H1 (cell line): ENCODE results near the gene SNAP47. TPM values are rescaled to one million over a fixed set of nuclear protein-coding genes. Genes with fewer than 3 reads are reported as not detected.

Experiments
- CTCF ChIA-PET: fragments of 300-600 bp; sonication (Branson Sonifier 250); formaldehyde crosslinking; loops from one replicate; lab custom pipeline; 2021; ENCODE audit not compliant: partially characterized antibody; lab: Charles Lee
- POLR2A ChIA-PET: fragments of 300-600 bp; sonication (Branson Sonifier 250); formaldehyde crosslinking; loops from one replicate; lab custom pipeline; 2021; ENCODE audit warnings: inconsistent platforms; ENCODE audit not compliant: partially characterized antibody; lab: Charles Lee
- DNase-seq, 2 experiments: peaks; one replicate each; pipeline versions ENCODE4 v3.0.0 to v3.0.0-alpha.2; 2010 to 2022; ENCODE audit warnings: low spot score in 2 of 2, low read depth in 1 of 2, mixed read lengths in 1 of 2
- FAIRE-seq: peaks from 2 replicates; lab custom pipeline; 2011; peaks lifted over from hg19 to GRCh38; lab: Jason Lieb, UNC
- H2AFZ ChIP-seq: 2 replicates; pipeline ENCODE4 v1.8.1; 2012; ENCODE audit warnings: low read length, inconsistent platforms
- H2AK5ac ChIP-seq: 2 replicates; pipeline ENCODE4 v1.6.1; 2013; ENCODE audit warnings: low read depth, low read length
- H2BK120ac ChIP-seq: replicated peaks from 2 replicates; pipeline ENCODE3; 2013; ENCODE audit warnings: low read depth, low read length, inconsistent platforms
- H2BK12ac ChIP-seq: 2 replicates; pipeline ENCODE4 v1.6.1; 2013; ENCODE audit warnings: low read depth, low read length
- H2BK15ac ChIP-seq: 2 replicates; pipeline ENCODE4 v1.6.1; 2013; ENCODE audit warnings: low read length
- H2BK20ac ChIP-seq: 2 replicates; pipeline ENCODE4 v1.6.1; 2013; ENCODE audit warnings: low read length
- H2BK5ac ChIP-seq: 2 replicates; pipeline ENCODE4 v1.6.1; 2013; ENCODE audit warnings: low read depth, low read length
- H3K14ac ChIP-seq: 2 replicates; pipeline ENCODE4 v1.6.1; 2013; ENCODE audit warnings: inconsistent platforms; ENCODE audit not compliant: insufficient read length
- H3K18ac ChIP-seq: 2 replicates; pipeline ENCODE4 v1.6.1; 2013; ENCODE audit warnings: low read length; ENCODE audit errors: extremely low read depth
- H3K23ac ChIP-seq: 2 replicates; pipeline ENCODE4 v1.6.1; 2013; ENCODE audit warnings: inconsistent platforms; ENCODE audit not compliant: insufficient read length
- H3K23me2 ChIP-seq: 2 replicates; pipeline ENCODE4 v1.6.1; 2013; ENCODE audit warnings: low read depth, low read length
- H3K27ac ChIP-seq: 2 replicates; pipeline ENCODE4 v1.6.1; 2011; ENCODE audit warnings: low read depth, low read length, inconsistent platforms
- H3K27me3 ChIP-seq, 4 experiments: replicated peaks in 1 of 4; 1 replicate in 1 of 4; 2 replicates in 3 of 4; pipeline versions ENCODE4 v1.6.1 to v1.8.1; 2011 to 2013; ENCODE audit warnings: low read length in 3 of 4, mild to moderate bottlenecking in 3 of 4, inconsistent platforms in 2 of 4, mixed read lengths in 2 of 4, moderate library complexity in 1 of 4; ENCODE audit not compliant: control insufficient read depth in 3 of 4, insufficient read depth in 3 of 4; ENCODE audit errors: extremely low read depth in 1 of 4
- H3K36me3 ChIP-seq, 4 experiments: 2 replicates each; pipeline versions ENCODE4 v1.6.1 to v1.8.1; 2011 to 2013; ENCODE audit warnings: mild to moderate bottlenecking in 4 of 4, low read length in 3 of 4, moderate library complexity in 2 of 4, control low read depth in 1 of 4, inconsistent platforms in 1 of 4; ENCODE audit not compliant: insufficient read depth in 4 of 4, control insufficient read depth in 2 of 4
- H3K4ac ChIP-seq: replicated peaks from 2 replicates; pipeline ENCODE3; 2013; ENCODE audit warnings: low read length, low read depth, mixed read lengths, inconsistent platforms; ENCODE audit not compliant: insufficient read length
- H3K4me1 ChIP-seq, 4 experiments: replicated peaks in 1 of 4; 1 replicate in 1 of 4; 2 replicates in 3 of 4; pipeline versions ENCODE4 v1.6.1 to v1.8.1; 2011 to 2013; ENCODE audit warnings: low read length in 3 of 4, inconsistent platforms in 2 of 4, mixed read lengths in 1 of 4; ENCODE audit not compliant: insufficient read depth in 4 of 4, control insufficient read depth in 3 of 4
- H3K4me2 ChIP-seq, 2 experiments: 2 replicates each; pipeline versions ENCODE4 v1.6.1 to v1.8.1; 2011 to 2013; ENCODE audit warnings: low read depth in 2 of 2, low read length in 2 of 2, control low read depth in 1 of 2, inconsistent platforms in 1 of 2, mild to moderate bottlenecking in 1 of 2; ENCODE audit not compliant: insufficient read depth in 1 of 2
- H3K4me3 ChIP-seq, 4 experiments: fragments of 200-600, 300-600 bp in 1 of 4; sonication (generic), shearing (Covaris generic), sonication (Bioruptor Twin) in 1 of 4; 2 replicates each; pipeline versions ENCODE4 v1.5.1 to v1.8.1; 2011 to 2016; ENCODE audit warnings: low read length in 4 of 4, low read depth in 3 of 4, control low read depth in 2 of 4, inconsistent platforms in 2 of 4, mild to moderate bottlenecking in 2 of 4, mixed read lengths in 1 of 4, moderate library complexity in 1 of 4; ENCODE audit not compliant: insufficient read depth in 2 of 4; ENCODE audit errors: extremely low read depth in 1 of 4
- H3K56ac ChIP-seq: replicated peaks from 2 replicates; pipeline ENCODE3; 2013; ENCODE audit warnings: low read depth, mild to moderate bottlenecking, mixed read lengths, low read length, inconsistent platforms; ENCODE audit not compliant: insufficient read length
- H3K79me1 ChIP-seq: 2 replicates; pipeline ENCODE4 v1.6.1; 2013; ENCODE audit warnings: low read depth, low read length, control low read depth
- H3K79me2 ChIP-seq, 2 experiments: 2 replicates each; pipeline versions ENCODE4 v1.6.1 to v1.8.1; 2012 to 2013; ENCODE audit warnings: low read length in 2 of 2, mild to moderate bottlenecking in 2 of 2, inconsistent platforms in 1 of 2; ENCODE audit not compliant: insufficient read depth in 2 of 2, control insufficient read depth in 1 of 2
- H3K9ac ChIP-seq, 4 experiments: replicated peaks in 1 of 4; 1 replicate in 1 of 4; 2 replicates in 3 of 4; pipeline versions ENCODE4 v1.6.1 to v1.8.1; 2011 to 2013; ENCODE audit warnings: low read depth in 3 of 4, low read length in 3 of 4, control low read depth in 2 of 4, mild to moderate bottlenecking in 2 of 4, moderate library complexity in 2 of 4, inconsistent platforms in 1 of 4; ENCODE audit errors: extremely low read depth in 1 of 4
- H3K9me3 ChIP-seq, 2 experiments: 2 replicates each; pipeline versions ENCODE4 v1.6.1 to v1.8.1; 2012 to 2013; ENCODE audit warnings: mild to moderate bottlenecking in 2 of 2, moderate library complexity in 2 of 2, control low read depth in 1 of 2, inconsistent platforms in 1 of 2, low read depth in 1 of 2, low read length in 1 of 2, mixed read lengths in 1 of 2; ENCODE audit not compliant: insufficient read depth in 2 of 2
- H4K20me1 ChIP-seq, 2 experiments: replicated peaks in 1 of 2; 2 replicates each; pipeline versions ENCODE3 to v1.8.1; 2011 to 2013; ENCODE audit warnings: inconsistent platforms in 2 of 2, low read length in 2 of 2, mild to moderate bottlenecking in 1 of 2; ENCODE audit not compliant: insufficient read depth in 2 of 2, control insufficient read depth in 1 of 2
- H4K5ac ChIP-seq: 2 replicates; pipeline ENCODE4 v1.6.1; 2013; ENCODE audit warnings: low read length, low read depth, mixed read lengths, inconsistent platforms; ENCODE audit not compliant: insufficient read length
- H4K8ac ChIP-seq: 2 replicates; pipeline ENCODE4 v1.8.0; 2013; ENCODE audit warnings: mild to moderate bottlenecking, moderate library complexity, low read length, inconsistent platforms; ENCODE audit not compliant: insufficient read depth; ENCODE audit errors: extremely low read depth
- H4K91ac ChIP-seq: replicated peaks from 2 replicates; pipeline ENCODE3; 2013; ENCODE audit warnings: low read length, mixed read lengths, inconsistent platforms; ENCODE audit not compliant: insufficient read length
- WGBS, 2 experiments: shearing (Covaris generic) in 1 of 2; methylation state at CpG; one replicate each; pipeline versions ENCODE4 v1.1.6 to v1.1.7; 2013 to 2015; ENCODE audit warnings: low lambda C conversion rate in 2 of 2, mixed read lengths in 2 of 2, inconsistent platforms in 1 of 2, low coverage in 1 of 2, missing lambda C conversion rate in 1 of 2; ENCODE audit not compliant: insufficient replicate concordance in 2 of 2, insufficient coverage in 1 of 2, insufficient read length in 1 of 2; ENCODE audit errors: extremely low coverage in 1 of 2, missing lambda C conversion rate in 1 of 2; 5-methylcytosine and 5-hydroxymethylcytosine counted together
- polyA plus RNA-seq, 7 experiments: library from polyadenylated mRNA; depleted of rRNA in 3 of 7; stranded (reverse) in 5 of 7; unstranded in 2 of 7; fragments of >200 nt in 5 of 7; fragments of 200-250 nt in 2 of 7; gene quantifications; 1 replicate in 5 of 7; 2 replicates in 1 of 7; 4 replicates in 1 of 7; pipeline versions ENCODE4 v1.2.1 to v1.2.3, GENCODE V29; 2011 to 2013; ENCODE audit warnings: missing spikeins in 2 of 7, mixed read lengths in 2 of 7
- total RNA-seq: library from RNA; stranded (reverse); fragmentation: NEBNext Ultra II Directional; extraction: Animal tissue kit (Norgen Biotek cat#: 25700); gene quantifications from 2 replicates; pipeline ENCODE4 v1.2.1, GENCODE V29; 2021

SNAP47 gene
- total and polyA plus RNA-seq, 2 of the 8 experiments (the other 6 are each of a cell fraction or from before 2014, with no cell fraction given): 37.6 to 42.2 TPM

- CTCF ChIA-PET: no interaction called here
- Histone ChIP-seq H4K8ac (no peak overlapping the region), H3K79me1 (no peaks in the 10 kb centered on the region), H3K9me3 (peaks cover 4 to 11% of the 10 kb centered on the region in 2 experiments; a peak in 2 of 4 replicates), H2BK20ac (no peak overlapping the region), H3K79me2 (no peaks in the 10 kb centered on the region), H4K5ac (no peak overlapping the region), H2AK5ac (no peak overlapping the region), H3K27me3 (peaks cover 0 to 1% (median 0%) of the 10 kb centered on the region in 4 experiments; a peak in 1 of 7 replicates), H3K4me1 (no peaks in the 10 kb centered on the region), H2BK12ac (no peak overlapping the region), H3K14ac (no peak overlapping the region), H3K4me2 (no peak overlapping the region), H2AFZ (no peak overlapping the region), H2BK120ac (no peak overlapping the region), H2BK5ac (no peak overlapping the region), H3K27ac (no peak overlapping the region), H3K4me3 (no peak overlapping the region), H3K23me2 (no peaks in the 10 kb centered on the region), H3K56ac (no peak overlapping the region), H3K23ac (no peak overlapping the region), H4K20me1 (no peaks in the 10 kb centered on the region), H3K36me3 (no peaks in the 10 kb centered on the region), H2BK15ac (no peak overlapping the region), H3K9ac (no peak overlapping the region), H3K18ac (no peak overlapping the region), H3K4ac (no peak overlapping the region), H4K91ac (no peak overlapping the region)
- WGBS, 2 experiments: 91% methylated on average over 1 of the region's 1 CpG; no CpG with 5 or more reads in 1 of the 2 experiments
- POLR2A ChIA-PET: no interaction called here
- no peak for DNase-seq
- FAIRE-seq: no peak
Measured at GRCh38 chr1:227823537-227823936, 88.3 kb downstream of the SNAP47 start.
